ENCODE results near the gene ZPBP. TPM values are rescaled to one million over a fixed set of nuclear protein-coding genes. Genes with fewer than 3 reads are reported as not detected.

ZPBP gene
- total and polyA plus RNA-seq, 4 donors: 0.05 to 0.17 (median 0.14) TPM; not detected in 1

GRCh38 chr7:50022451-50022850 is 70.6 kb downstream of the ZPBP start:
- DNase-seq (ENCODE audit: low spot score): no peak
- Histone ChIP-seq H3K4me3 (ENCODE audit: low read depth in 1 of 3, low read length in 3 of 3) (no peak overlapping the region), H3K36me3 (ENCODE audit: control insufficient read depth in 4 of 4, insufficient read depth in 3 of 4, low read depth in 1 of 4, low read length in 3 of 4) (no peaks in the 10 kb centered on the region), H3K27me3 (ENCODE audit: control insufficient read depth in 4 of 4, insufficient read depth in 4 of 4, low read length in 3 of 4) (peaks cover 0 to 2% (median 0%) of the 10 kb centered on the region in 4 donors), H3K9me3 (ENCODE audit: control insufficient read depth in 4 of 4, low read length in 3 of 4) (peaks cover 0 to 2% (median 0%) of the 10 kb centered on the region in 4 donors), H3K27ac (ENCODE audit: low read depth in 1 of 2, low read length in 2 of 2) (no peak overlapping the region), H3K9ac (ENCODE audit: low read depth in 1 of 2, low read length in 2 of 2) (no peak overlapping the region), H3K4me1 (ENCODE audit: control insufficient read depth in 4 of 4, insufficient read depth in 4 of 4, low read length in 3 of 4) (no peaks in the 10 kb centered on the region)
- TF ChIP-seq RAD21 (IDR thresholded peaks at IDR 0.05) (no peak), YY1 (IDR thresholded peaks at IDR 0.05) (no peak), CTCF (IDR thresholded peaks at IDR 0.05; ENCODE audit: low read depth, low read length, missing input control) (no peak), MAX (IDR thresholded peaks at IDR 0.05) (no peak)
- WGBS: 70% methylated on average over 3 of the region's 3 CpGs

- TF ChIP-seq JUND (IDR thresholded peaks at IDR 0.05): no peak
- TF ChIP-seq RAD21 (IDR thresholded peaks at IDR 0.05): no peak
- no peak for TF ChIP-seq FOXA1 (IDR thresholded peaks at IDR 0.05)
- TF ChIP-seq ZBTB33 (IDR thresholded peaks at IDR 0.05): no peak
- no peak for TF ChIP-seq GABPA (IDR thresholded peaks at IDR 0.05 in 1 of 2, conservative IDR thresholded peaks at IDR 0.05 in 1 of 2)
- TF ChIP-seq SP1 (IDR thresholded peaks at IDR 0.05): no peak
- TF ChIP-seq ATF3 (IDR thresholded peaks at IDR 0.05): no peak
- TF ChIP-seq RXRA (IDR thresholded peaks at IDR 0.05): no peak
- WGBS: 73% methylated on average over 6 of the region's 6 CpGs
- no peaks in the 10 kb centered on the region for H3K9me3 ChIP-seq (ENCODE audit: control insufficient read depth in 4 of 4, low read length in 3 of 4)
- H3K4me1 ChIP-seq (ENCODE audit: control insufficient read depth in 4 of 4, insufficient read depth in 4 of 4, low read length in 3 of 4): no peaks in the 10 kb centered on the region
- H3K4me3 ChIP-seq (ENCODE audit: low read depth in 1 of 3, low read length in 3 of 3): no peak overlapping the region
- H3K27ac ChIP-seq (ENCODE audit: low read depth in 1 of 2, low read length in 2 of 2): no peak overlapping the region
- no peak overlapping the region for H3K9ac ChIP-seq (ENCODE audit: low read depth in 1 of 2, low read length in 2 of 2)
- no peak for DNase-seq (ENCODE audit: low spot score)
- H3K36me3 ChIP-seq (ENCODE audit: control insufficient read depth in 4 of 4, insufficient read depth in 3 of 4, low read depth in 1 of 4, low read length in 3 of 4): no peaks in the 10 kb centered on the region
- no peaks in the 10 kb centered on the region for H3K27me3 ChIP-seq (ENCODE audit: control insufficient read depth in 4 of 4, insufficient read depth in 4 of 4, low read length in 3 of 4)
Observed at GRCh38 chr7:49995681-49996080, 97.4 kb downstream of the ZPBP start.

GRCh38 chr7:49986191-49986590 is 106.9 kb downstream of the ZPBP start:
- no peak overlapping the region for H3K4me3 ChIP-seq (ENCODE audit: low read depth in 1 of 3, low read length in 3 of 3)
- no peak for TF ChIP-seq NR2F2 (IDR thresholded peaks at IDR 0.05)
- no peak for TF ChIP-seq ATF3 (IDR thresholded peaks at IDR 0.05)
- no peak for TF ChIP-seq CTCF (IDR thresholded peaks at IDR 0.05; ENCODE audit: low read depth, low read length, missing input control)
- TF ChIP-seq HNF4G (IDR thresholded peaks at IDR 0.05): no peak
- no peak overlapping the region for H3K27ac ChIP-seq (ENCODE audit: low read depth in 1 of 2, low read length in 2 of 2)
- H3K27me3 ChIP-seq (ENCODE audit: control insufficient read depth in 4 of 4, insufficient read depth in 4 of 4, low read length in 3 of 4): no peaks in the 10 kb centered on the region
- H3K9ac ChIP-seq (ENCODE audit: low read depth in 1 of 2, low read length in 2 of 2): no peak overlapping the region
- no peaks in the 10 kb centered on the region for H3K4me1 ChIP-seq (ENCODE audit: control insufficient read depth in 4 of 4, insufficient read depth in 4 of 4, low read length in 3 of 4)
- no peaks in the 10 kb centered on the region for H3K36me3 ChIP-seq (ENCODE audit: control insufficient read depth in 4 of 4, insufficient read depth in 3 of 4, low read depth in 1 of 4, low read length in 3 of 4)
- H3K9me3 ChIP-seq (ENCODE audit: control insufficient read depth in 4 of 4, low read length in 3 of 4): peaks cover 0 to 11% (median 2%) of the 10 kb centered on the region in 4 donors
- DNase-seq (ENCODE audit: low spot score): no peak
- 74% methylated on average over 5 of the region's 5 CpGs for WGBS

Data from liver (tissue), 9 donors.